SU-DHL-6 (cell line): ENCODE data around the gene MDK.

Source experiments
- H2AFZ ChIP-seq: fragments of 200-600 bp; sonication (generic); 2 replicates; pipeline ENCODE4 v1.6.1; 2014; ENCODE audit warnings: low read depth, mild to moderate bottlenecking, moderate library complexity, mixed read lengths, antibody characterized with exemption, low read length; ENCODE audit not compliant: severe bottlenecking
- H3F3A ChIP-seq: fragments of 200-600 bp; shearing (Covaris generic); 2 replicates; pipeline ENCODE4 v1.6.0; 2016; ENCODE audit warnings: antibody characterized with exemption, mild to moderate bottlenecking; ENCODE audit not compliant: insufficient read depth
- H3K27ac ChIP-seq: fragments of 200-600 bp; sonication (generic); 2 replicates; pipeline ENCODE4 v1.5.1; 2016; ENCODE audit warnings: low read depth, mild to moderate bottlenecking, low read length, moderate library complexity, mixed read lengths
- H3K27me3 ChIP-seq: fragments of 200-600 bp; sonication (generic), shearing (Covaris generic); 2 replicates; pipeline ENCODE4 v1.6.0; 2014; ENCODE audit warnings: mild to moderate bottlenecking, low read length
- H3K36me3 ChIP-seq: fragments of 200-600 bp; sonication (generic); 2 replicates; pipeline ENCODE4 v1.6.1; 2014; ENCODE audit warnings: mild to moderate bottlenecking, low read length, mixed read lengths
- H3K4me2 ChIP-seq: fragments of 300-600, 200-600 bp; shearing (Covaris generic), sonication (generic); 2 replicates; pipeline ENCODE4 v1.6.0; 2014; ENCODE audit warnings: low read length, low read depth, mild to moderate bottlenecking; ENCODE audit not compliant: poor library complexity, severe bottlenecking
- H3K4me3 ChIP-seq: fragments of 200-600 bp; sonication (generic); 2 replicates; pipeline ENCODE4 v1.5.1; 2014; ENCODE audit warnings: antibody characterized with exemption, low read length, mild to moderate bottlenecking, mixed read lengths; ENCODE audit not compliant: insufficient read depth, poor library complexity, severe bottlenecking
- H3K79me2 ChIP-seq: fragments of 200-600 bp; sonication (generic); 2 replicates; pipeline ENCODE4 v1.6.1; 2014; ENCODE audit warnings: mild to moderate bottlenecking, low read length, moderate library complexity; ENCODE audit not compliant: insufficient read depth
- H3K9ac ChIP-seq: fragments of 200-600 bp; sonication (generic); 2 replicates; pipeline ENCODE4 v1.7.0; 2014; ENCODE audit warnings: mild to moderate bottlenecking, low read length
- H3K9me2 ChIP-seq: fragments of 200-600 bp; sonication (generic); replicated peaks from 2 replicates; pipeline ENCODE4 v1.6.1; 2014; ENCODE audit warnings: low read length; ENCODE audit not compliant: insufficient read depth
- H3K9me3 ChIP-seq: fragments of 200-600 bp; sonication (generic); 2 replicates; pipeline ENCODE4 v1.6.1; 2014; ENCODE audit warnings: low read length, mixed read lengths; ENCODE audit not compliant: insufficient read depth
- H4K20me1 ChIP-seq: fragments of 200-600 bp; sonication (generic); 2 replicates; pipeline ENCODE4 v1.6.1; 2014; ENCODE audit warnings: low read depth, mild to moderate bottlenecking, antibody characterized with exemption, low read length, moderate library complexity, mixed read lengths
- EZH2phosphoT487 ChIP-seq: fragments of 200-600 bp; sonication (generic), shearing (Covaris generic); conservative IDR thresholded peaks from 2 replicates; pipeline ENCODE4 v1.6.1; 2018; ENCODE audit warnings: mild to moderate bottlenecking, antibody characterized with exemption, low read length, moderate library complexity, mixed read lengths
- TF ChIP-seq, protein P1 (sequence below): fragments of 200-600 bp; sonication (generic); IDR thresholded peaks from one replicate; pipeline ENCODE4 v1.5.1; 2017; ENCODE audit warnings: antibody characterized with exemption, mild to moderate bottlenecking, low read length, moderate library complexity; ENCODE audit not compliant: insufficient read depth, poor library complexity, severe bottlenecking

The MDK gene

DNA sequence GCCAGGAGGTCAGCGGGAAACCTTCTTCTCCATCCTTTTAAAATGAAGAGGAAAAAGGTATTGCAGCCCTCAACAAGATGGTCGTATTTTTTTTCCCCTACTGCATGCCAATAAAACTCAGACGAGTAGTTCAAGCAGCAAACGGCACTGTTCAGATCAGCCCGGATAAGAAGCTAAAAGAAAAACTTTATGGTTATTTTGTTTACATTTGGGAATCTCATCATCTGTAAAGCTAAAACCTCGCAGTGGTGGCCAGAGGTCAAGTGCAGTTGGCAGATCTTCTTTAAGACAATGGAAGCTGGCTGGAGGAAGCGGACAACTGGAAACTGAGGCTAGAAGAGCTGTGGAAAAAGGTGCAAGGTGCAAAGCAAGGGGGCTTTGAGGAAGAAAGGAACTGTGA is 41.1 kb downstream of the MDK start:
- no peaks in the 10 kb centered on the region for H3K36me3 ChIP-seq
- no peaks in the 10 kb centered on the region for H3F3A ChIP-seq
- no peak overlapping the region for H2AFZ ChIP-seq
- H3K9ac ChIP-seq, result no peak overlapping the region
- no peaks in the 10 kb centered on the region for H3K27me3 ChIP-seq
- no peak overlapping the region for H3K4me3 ChIP-seq
- H3K27ac ChIP-seq, result no peak overlapping the region
- no peaks in the 10 kb centered on the region for H3K9me2 ChIP-seq
- no peaks in the 10 kb centered on the region for H4K20me1 ChIP-seq
- TF ChIP-seq EZH2phosphoT487, result no peak
- TF ChIP-seq, protein P1, sequence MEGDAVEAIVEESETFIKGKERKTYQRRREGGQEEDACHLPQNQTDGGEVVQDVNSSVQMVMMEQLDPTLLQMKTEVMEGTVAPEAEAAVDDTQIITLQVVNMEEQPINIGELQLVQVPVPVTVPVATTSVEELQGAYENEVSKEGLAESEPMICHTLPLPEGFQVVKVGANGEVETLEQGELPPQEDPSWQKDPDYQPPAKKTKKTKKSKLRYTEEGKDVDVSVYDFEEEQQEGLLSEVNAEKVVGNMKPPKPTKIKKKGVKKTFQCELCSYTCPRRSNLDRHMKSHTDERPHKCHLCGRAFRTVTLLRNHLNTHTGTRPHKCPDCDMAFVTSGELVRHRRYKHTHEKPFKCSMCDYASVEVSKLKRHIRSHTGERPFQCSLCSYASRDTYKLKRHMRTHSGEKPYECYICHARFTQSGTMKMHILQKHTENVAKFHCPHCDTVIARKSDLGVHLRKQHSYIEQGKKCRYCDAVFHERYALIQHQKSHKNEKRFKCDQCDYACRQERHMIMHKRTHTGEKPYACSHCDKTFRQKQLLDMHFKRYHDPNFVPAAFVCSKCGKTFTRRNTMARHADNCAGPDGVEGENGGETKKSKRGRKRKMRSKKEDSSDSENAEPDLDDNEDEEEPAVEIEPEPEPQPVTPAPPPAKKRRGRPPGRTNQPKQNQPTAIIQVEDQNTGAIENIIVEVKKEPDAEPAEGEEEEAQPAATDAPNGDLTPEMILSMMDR, result no peak
- no peaks in the 10 kb centered on the region for H3K79me2 ChIP-seq
- H3K9me3 ChIP-seq, result no peaks in the 10 kb centered on the region
- H3K4me2 ChIP-seq, result no peak overlapping the region

DNA sequence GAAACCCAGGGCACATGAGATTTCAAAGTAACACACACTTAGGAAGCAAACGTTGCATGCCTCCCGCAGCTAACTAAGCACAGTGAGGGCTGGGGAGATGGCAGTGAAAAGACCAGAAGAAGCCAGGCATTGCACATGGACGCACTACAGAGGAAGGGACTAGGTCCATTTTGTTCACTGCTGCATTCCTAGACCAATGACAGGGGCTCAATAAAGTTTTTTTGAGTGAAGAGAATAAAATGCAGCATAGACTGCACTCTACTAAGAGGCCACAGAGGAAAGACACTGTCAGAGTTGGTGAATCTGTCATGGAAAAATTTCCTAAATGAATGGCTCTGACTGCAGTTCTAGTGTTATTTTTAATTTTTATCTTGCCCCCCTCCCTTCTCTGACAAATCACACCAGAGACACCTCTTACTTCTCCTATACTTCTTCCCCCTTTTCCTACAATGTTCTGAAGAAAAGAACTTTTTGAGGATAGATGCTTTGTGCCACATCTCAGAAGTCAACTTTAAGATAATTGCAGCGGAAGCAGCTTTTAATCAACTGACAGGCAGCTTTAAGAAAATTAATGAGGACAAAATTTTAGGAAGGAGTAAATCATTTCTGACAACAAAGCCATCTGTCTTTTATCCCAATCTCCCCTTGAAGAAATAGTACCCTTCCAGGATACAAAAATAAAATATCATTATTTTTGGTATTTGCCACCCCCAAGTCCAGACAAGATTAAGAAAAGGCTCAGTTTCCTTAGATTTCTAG is 44.9 kb downstream of the MDK start:
- Histone ChIP-seq H3F3A (no peaks in the 10 kb centered on the region), H3K9ac (no peak overlapping the region), H3K9me2 (no peaks in the 10 kb centered on the region), H3K4me2 (no peak overlapping the region), H3K27me3 (no peaks in the 10 kb centered on the region), H3K4me3 (no peak overlapping the region), H4K20me1 (no peaks in the 10 kb centered on the region), H3K9me3 (no peaks in the 10 kb centered on the region), H3K36me3 (no peaks in the 10 kb centered on the region), H3K27ac (no peak overlapping the region), H3K79me2 (no peaks in the 10 kb centered on the region), H2AFZ (no peak overlapping the region)
- no peak for TF ChIP-seq EZH2phosphoT487

DNA sequence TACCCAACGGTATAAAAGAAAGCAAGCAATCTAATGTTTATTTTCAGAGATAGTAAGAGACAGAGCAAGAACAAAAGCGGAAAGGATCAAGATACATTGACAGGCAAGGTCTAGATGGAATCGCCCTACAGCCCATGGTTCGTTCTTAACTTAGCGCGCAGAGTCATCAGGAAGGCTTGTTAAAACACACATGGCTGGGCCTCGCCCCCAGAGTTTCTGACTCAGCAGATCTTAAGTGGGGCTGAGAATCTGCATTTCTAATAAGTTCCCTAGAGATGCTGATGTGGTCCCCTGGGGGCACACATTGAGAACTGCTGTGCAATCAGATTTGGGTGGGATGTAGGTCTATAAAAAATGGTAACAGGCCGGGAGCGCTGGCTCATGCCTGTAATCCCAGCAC is 45.9 kb downstream of the MDK start:
- no peak overlapping the region for H3K4me2 ChIP-seq
- TF ChIP-seq, protein P1, result no peak
- H3K9me2 ChIP-seq, result no peaks in the 10 kb centered on the region
- no peak overlapping the region for H2AFZ ChIP-seq
- no peaks in the 10 kb centered on the region for H3F3A ChIP-seq
- no peaks in the 10 kb centered on the region for H3K9me3 ChIP-seq
- H3K36me3 ChIP-seq, result no peaks in the 10 kb centered on the region
- no peaks in the 10 kb centered on the region for H4K20me1 ChIP-seq
- no peaks in the 10 kb centered on the region for H3K79me2 ChIP-seq
- H3K4me3 ChIP-seq, result no peak overlapping the region
- no peaks in the 10 kb centered on the region for H3K27me3 ChIP-seq
- H3K9ac ChIP-seq, result no peak overlapping the region
- H3K27ac ChIP-seq, result no peak overlapping the region

DNA sequence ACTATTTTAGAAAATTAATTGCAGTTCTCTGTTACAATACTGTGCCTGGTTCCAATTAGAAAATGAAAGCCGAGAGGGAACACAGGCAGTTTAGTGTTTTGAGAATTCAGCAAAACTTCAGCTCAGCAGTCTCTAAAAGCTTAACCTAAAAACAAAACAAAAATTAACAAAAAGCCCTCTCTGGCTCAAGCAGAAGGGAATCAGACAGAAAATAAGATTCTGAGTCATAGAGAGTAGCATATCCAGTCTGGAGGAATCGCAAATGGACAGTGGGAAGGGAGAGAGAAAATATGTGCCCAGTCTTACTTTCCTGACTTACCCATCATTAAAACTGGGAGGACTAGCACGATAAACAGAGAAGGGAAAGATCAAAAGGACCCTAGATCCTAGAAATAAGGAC is 48.2 kb downstream of the MDK start:
- no peaks in the 10 kb centered on the region for H3K36me3 ChIP-seq

More for the DNA sequence above, 48.2 kb downstream of the MDK start:
- Histone ChIP-seq H3K27me3 (no peaks in the 10 kb centered on the region), H3K9me2 (no peaks in the 10 kb centered on the region), H3K4me2 (no peak overlapping the region), H4K20me1 (no peaks in the 10 kb centered on the region), H3K27ac (no peak overlapping the region), H2AFZ (no peak overlapping the region), H3K79me2 (no peaks in the 10 kb centered on the region), H3K9ac (no peak overlapping the region), H3K9me3 (no peaks in the 10 kb centered on the region), H3K4me3 (no peak overlapping the region), H3F3A (no peaks in the 10 kb centered on the region)
- TF ChIP-seq, protein P1, result no peak
- TF ChIP-seq EZH2phosphoT487, result no peak
